LNCAP (cell line): Measurements from ENCODE around the gene USP6NL.

ENCODE experiments used
- CTCF ChIP-seq: fragments of 450-650 bp; IDR thresholded peaks from 2 replicates; pipeline ENCODE4 v1.5.1; 2017; ENCODE audit warnings: mild to moderate bottlenecking

The USP6NL gene

GRCh38 chr10:11483201-11484148, 128.0 kb downstream of the USP6NL start:
- no peak for TF ChIP-seq CTCF

GRCh38 chr10:11482306-11482705, 129.1 kb downstream of the USP6NL start:
- no peak for TF ChIP-seq CTCF

GRCh38 chr10:11480687-11481086, 130.8 kb downstream of the USP6NL start:
- TF ChIP-seq CTCF: no peak

- no peak for TF ChIP-seq CTCF
Measured at GRCh38 chr10:11479300-11479699, 132.2 kb downstream of the USP6NL start.

GRCh38 chr10:11478807-11479206, 132.6 kb downstream of the USP6NL start:
- no peak for TF ChIP-seq CTCF

GRCh38 chr10:11475831-11476434, 135.5 kb downstream of the USP6NL start:
- no peak for TF ChIP-seq CTCF

GRCh38 chr10:11473128-11473760, 138.2 kb downstream of the USP6NL start:
- no peak for TF ChIP-seq CTCF
